HL-60 (cell line): Measurements from ENCODE around the gene SUPT3H.

Source experiments
- DNase-seq, 2 experiments: peaks; one replicate each; pipeline ENCODE4 v3.0.0-alpha.2; 2010 to 2020; ENCODE audit warnings: low read depth in 1 of 2, low spot score in 1 of 2
- H3K27ac ChIP-seq: fragments of 250-450 bp; sonication (Bioruptor Pico); replicated peaks from 2 replicates; pipeline ENCODE4 v1.5.1; 2020; ENCODE audit warnings: mild to moderate bottlenecking, moderate library complexity
- H3K27me3 ChIP-seq: fragments of 250-450 bp; sonication (Bioruptor Pico); 2 replicates; pipeline ENCODE4 v1.5.1; 2021; ENCODE audit warnings: mild to moderate bottlenecking, moderate library complexity; ENCODE audit not compliant: insufficient read depth, poor library complexity, severe bottlenecking
- H3K4me3 ChIP-seq: replicated peaks from 2 replicates; pipeline ENCODE4 v1.5.1; 2011; ENCODE audit warnings: mild to moderate bottlenecking, control low read depth, low read length; ENCODE audit not compliant: insufficient read depth
- CTCF ChIP-seq: IDR thresholded peaks from one replicate; pipeline ENCODE4 v1.5.1; 2011; ENCODE audit warnings: low read length, control low read depth, inconsistent platforms; ENCODE audit not compliant: insufficient read depth
- GABPA ChIP-seq: IDR thresholded peaks from 2 replicates; pipeline ENCODE4 v1.6.1; 2012; ENCODE audit warnings: low read depth
- POLR2AphosphoS5 ChIP-seq: IDR thresholded peaks from 2 replicates; pipeline ENCODE4 v1.6.1; 2012; ENCODE audit warnings: low read depth
- REST ChIP-seq: IDR thresholded peaks from 2 replicates; pipeline ENCODE4 v1.6.1; 2012; ENCODE audit warnings: low read depth; ENCODE audit not compliant: insufficient replicate concordance
- SPI1 ChIP-seq: IDR thresholded peaks from 2 replicates; pipeline ENCODE4 v1.6.1; 2012; ENCODE audit warnings: low read depth, mild to moderate bottlenecking, borderline replicate concordance

SUPT3H gene

GRCh38 chr6:45074439-45074838 is 303.3 kb downstream of the SUPT3H start:
- TF ChIP-seq REST (no peak), GABPA (no peak), POLR2AphosphoS5 (no peak)
- Histone ChIP-seq H3K27me3 (no peaks in the 10 kb centered on the region), H3K4me3 (no peak overlapping the region), H3K27ac (no peak overlapping the region)
- DNase-seq: no peak

- no peak overlapping the region for H3K27ac ChIP-seq
- TF ChIP-seq CTCF: no peak
- no peak for TF ChIP-seq POLR2AphosphoS5
- no peak for TF ChIP-seq SPI1
- TF ChIP-seq GABPA: no peak
- no peak for TF ChIP-seq REST
- no peak for DNase-seq
- H3K4me3 ChIP-seq: no peak overlapping the region
- no peaks in the 10 kb centered on the region for H3K27me3 ChIP-seq
These were observed 304.0 kb downstream of the SUPT3H start for GRCh38 chr6:45073771-45074170.

- TF ChIP-seq SPI1 (no peak), CTCF (no peak), GABPA (no peak)
- Histone ChIP-seq H3K4me3 (no peak overlapping the region), H3K27me3 (no peaks in the 10 kb centered on the region), H3K27ac (no peak overlapping the region)
- no peak for DNase-seq
These were observed 305.1 kb downstream of the SUPT3H start for GRCh38 chr6:45072673-45073072.

GRCh38 chr6:45072016-45072415 is 305.7 kb downstream of the SUPT3H start:
- H3K27me3 ChIP-seq: no peaks in the 10 kb centered on the region
- no peak overlapping the region for H3K27ac ChIP-seq
- no peak for TF ChIP-seq GABPA
- TF ChIP-seq REST: no peak
- TF ChIP-seq SPI1: no peak
- no peak for TF ChIP-seq POLR2AphosphoS5
- no peak for TF ChIP-seq CTCF
- peak in 1 of 2 experiments; percentile 26 for DNase-seq
- no peak overlapping the region for H3K4me3 ChIP-seq
